ENCODE measurements around the gene PACRG.

DNA sequence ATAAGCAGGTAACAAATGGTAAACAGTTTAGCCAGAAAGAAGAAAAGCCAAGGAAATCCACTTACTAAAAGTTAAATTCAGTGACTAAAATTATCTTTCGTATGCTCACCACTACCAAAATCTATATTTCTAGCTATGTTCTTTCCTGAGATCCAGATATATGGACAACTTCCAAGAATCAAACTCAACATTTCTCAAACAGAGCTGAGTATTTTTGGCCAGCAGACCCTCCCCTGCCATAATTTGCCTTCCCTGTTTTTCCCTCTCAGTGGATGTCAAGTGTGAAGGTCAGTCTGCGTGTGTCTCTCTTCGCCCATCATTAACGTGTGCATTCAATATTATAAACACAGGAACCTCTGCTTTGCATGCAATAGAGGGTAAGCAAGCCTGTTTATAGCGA, 42.2 kb upstream of the PACRG start:
- TF ChIP-seq EP300 (IDR thresholded peaks at IDR 0.05; ENCODE audit: low read depth in 2 of 2, low read length in 2 of 2) (no peak), EP300 (CRISPR knock-in tag; IDR thresholded peaks at IDR 0.05; ENCODE audit: borderline replicate concordance) (no peak), RBM22 (optimal IDR thresholded peaks at IDR 0.05; ENCODE audit: low read length) (no peak), ZFP82 (CRISPR knock-in tag; IDR thresholded peaks at IDR 0.05; ENCODE audit: borderline replicate concordance) (no peak), TCF12 (IDR thresholded peaks at IDR 0.05) (no peak), TCF12 (CRISPR knock-in tag; IDR thresholded peaks at IDR 0.05) (no peak)
